GM18907 (cell line): ENCODE measurements around the gene SAXO2.
"Not testable (repeated sequence)": the region's sequence is repeated elsewhere in the genome, so short reads cannot be mapped to it uniquely, and the experiment has no call there.

Experiments
- ATAC-seq: cut with Tn5 transposase; IDR thresholded peaks from one replicate; pipeline ENCODE4 v1.9.1; 2021; ENCODE audit warnings: mild to moderate bottlenecking, moderate library complexity; ENCODE audit not compliant: unreplicated experiment

Gene SAXO2

DNA sequence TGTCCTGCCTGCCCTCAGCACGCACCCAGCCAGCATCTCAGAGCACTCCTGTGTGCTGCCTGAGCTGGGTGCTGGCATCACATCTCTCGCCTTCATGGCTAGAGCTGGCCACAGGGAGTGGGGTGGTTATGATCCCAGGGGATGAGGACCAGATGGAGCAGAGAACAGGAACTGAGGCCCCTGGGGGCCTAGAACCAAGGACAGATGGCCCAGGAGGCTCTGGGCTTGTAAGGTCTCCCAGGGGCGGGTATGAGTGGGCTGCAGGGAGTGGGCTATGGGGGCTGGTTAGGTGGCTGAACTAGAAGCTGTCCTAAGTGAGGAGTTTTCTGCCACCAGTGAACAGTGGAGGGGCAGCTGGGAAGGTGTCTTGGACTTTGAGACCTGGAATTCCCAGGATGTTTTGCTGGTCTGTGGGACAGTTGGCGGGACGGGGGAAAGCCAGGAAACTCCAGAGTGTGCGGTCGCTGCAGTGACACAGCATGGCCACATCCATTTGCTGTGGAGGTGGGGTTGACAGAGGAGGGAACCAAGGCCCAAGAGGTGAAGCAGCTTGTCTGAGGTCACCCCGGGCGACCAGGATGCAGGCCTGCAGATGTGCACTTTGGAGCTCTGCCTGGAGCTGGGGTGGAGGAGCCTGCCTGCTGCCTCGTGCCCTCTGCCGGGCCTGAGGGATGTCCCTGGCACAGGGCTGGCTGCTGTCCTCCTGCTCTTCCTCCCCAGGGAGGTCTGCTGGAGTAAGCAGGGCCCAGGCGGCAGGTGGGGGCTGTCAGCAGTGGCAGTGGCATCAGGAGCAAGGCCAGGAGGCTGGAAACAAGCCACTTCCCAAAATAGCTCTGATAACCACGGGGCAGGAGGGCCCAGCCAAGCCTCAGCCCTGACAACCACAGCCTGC, 70.3 kb downstream of the SAXO2 start:
- not testable (repeated sequence) for ATAC-seq

DNA sequence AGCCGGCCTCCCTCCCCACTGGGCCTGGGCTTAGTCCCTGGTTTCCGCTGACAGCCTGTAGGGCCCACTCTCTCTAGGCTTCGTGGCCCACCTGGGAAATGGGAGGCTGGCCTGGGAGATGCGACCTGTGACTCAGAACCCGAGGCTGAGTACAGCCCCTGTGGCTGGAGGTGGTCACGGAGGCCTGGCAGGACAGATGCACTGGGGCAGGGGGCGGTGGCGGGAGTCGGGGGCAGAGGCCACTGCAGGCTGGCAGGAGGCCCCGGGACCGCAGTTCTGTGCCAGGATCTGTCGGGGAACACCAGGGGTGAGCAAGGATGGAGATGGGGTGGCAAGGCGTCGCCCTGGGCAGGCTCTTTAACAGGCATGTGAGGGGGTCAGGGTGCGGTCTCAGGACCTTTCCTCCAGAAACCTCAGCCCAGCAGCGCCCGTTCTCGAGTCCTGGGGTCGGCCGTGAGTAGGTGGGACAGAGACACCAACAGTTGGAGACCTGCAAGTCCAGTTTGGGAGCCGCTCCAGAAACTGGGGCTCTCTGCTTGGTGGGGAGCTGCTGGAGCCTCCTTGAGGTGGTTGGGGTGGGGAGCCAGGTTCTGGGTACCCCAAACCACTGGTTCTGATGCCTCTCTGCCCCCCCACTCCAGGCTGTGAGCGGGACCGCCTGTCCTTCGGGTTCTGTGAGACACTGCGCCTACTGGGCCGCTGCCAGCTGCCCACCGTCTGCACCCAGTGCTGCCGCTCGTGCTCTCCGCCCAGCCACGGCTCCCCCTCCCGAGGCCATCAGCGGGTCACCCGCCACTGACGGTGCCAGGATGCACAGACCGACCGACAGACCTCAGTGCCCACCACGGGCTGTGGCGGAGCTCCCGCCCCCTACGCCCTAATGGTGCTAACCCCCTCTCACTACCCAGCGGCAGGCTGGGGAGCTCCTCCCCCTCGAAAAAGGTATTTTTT, 71.3 kb downstream of the SAXO2 start:
- not testable (repeated sequence) for ATAC-seq
